HEK293 (cell line): ENCODE results near the gene LRP1B.

Experiments used
- CTCF ChIA-PET: fragments of 350-600 bp; formaldehyde crosslinking; extraction: SDS; loops from one replicate; lab custom pipeline; 2021; ENCODE audit warnings: antibody characterized with exemption; lab: Yijun Ruan, JAX
- POLR2A ChIA-PET: fragments of 300-600 bp; formaldehyde crosslinking; extraction: SDS; loops from one replicate; lab custom pipeline; 2020; ENCODE audit warnings: antibody characterized with exemption, inconsistent platforms; lab: Yijun Ruan, JAX
- H3K27ac ChIP-seq: fragments of 200-500 bp; sonication (Bioruptor generic); 2 replicates; pipeline ENCODE4 v1.5.1; 2014; ENCODE audit warnings: low read depth, low read length, control low read depth, inconsistent platforms; ENCODE audit errors: extremely low read depth
- H3K36me3 ChIP-seq, 2 experiments: fragments of 200-500 bp in 1 of 2; sonication (Bioruptor generic) in 1 of 2; 1 replicate in 1 of 2; 2 replicates in 1 of 2; pipeline ENCODE4 v1.5.1; 2014 to 2017; ENCODE audit warnings: inconsistent platforms in 2 of 2, low read length in 2 of 2; ENCODE audit not compliant: control insufficient read depth in 2 of 2, insufficient read depth in 1 of 2
- H3K4me1 ChIP-seq: fragments of 200-500 bp; sonication (Bioruptor generic); 2 replicates; pipeline ENCODE4 v1.5.1; 2014; ENCODE audit warnings: mild to moderate bottlenecking, low read length, inconsistent platforms; ENCODE audit not compliant: control insufficient read depth, insufficient read depth
- H3K4me3 ChIP-seq: 2 replicates; pipeline ENCODE4 v1.5.1; 2011; ENCODE audit warnings: low read depth, mild to moderate bottlenecking, control low read depth, low read length, moderate library complexity
- H3K9me3 ChIP-seq: fragments of 200-500 bp; sonication (Bioruptor generic); 2 replicates; pipeline ENCODE4 v1.5.1; 2014; ENCODE audit warnings: low read depth, low read length, inconsistent platforms; ENCODE audit not compliant: control insufficient read depth, insufficient read depth
- FEZF1 ChIP-seq: fragments of 450-650 bp; formaldehyde crosslinking; IDR thresholded peaks from 2 replicates; pipeline ENCODE4 v1.5.1; 2016; ENCODE audit warnings: missing biosample characterization, missing genetic modification characterization
- GLIS1 ChIP-seq: fragments of 450-650 bp; formaldehyde crosslinking; IDR thresholded peaks from 2 replicates; pipeline ENCODE4 v1.5.1; 2016; ENCODE audit warnings: missing biosample characterization, missing genetic modification characterization
- KLF7 ChIP-seq: fragments of 450-650 bp; formaldehyde crosslinking; IDR thresholded peaks from 2 replicates; pipeline ENCODE4 v1.5.1; 2016; ENCODE audit warnings: missing biosample characterization, missing genetic modification characterization, borderline replicate concordance
- KLF8 ChIP-seq: fragments of 450-650 bp; formaldehyde crosslinking; IDR thresholded peaks from 2 replicates; pipeline ENCODE4 v1.5.1; 2016; ENCODE audit warnings: missing biosample characterization, missing genetic modification characterization
- OSR2 ChIP-seq: fragments of 450-650 bp; formaldehyde crosslinking; IDR thresholded peaks from 2 replicates; pipeline ENCODE4 v1.5.1; 2016; ENCODE audit warnings: missing biosample characterization, missing genetic modification characterization
- YY2 ChIP-seq: fragments of 450-650 bp; formaldehyde crosslinking; IDR thresholded peaks from 2 replicates; pipeline ENCODE4 v1.5.1; 2016; ENCODE audit warnings: missing biosample characterization, missing genetic modification characterization
- ZFHX2 ChIP-seq: fragments of 450-650 bp; formaldehyde crosslinking; conservative IDR thresholded peaks from 2 replicates; pipeline ENCODE4 v1.5.1; 2016; ENCODE audit warnings: missing biosample characterization, missing genetic modification characterization
- ZNF175 ChIP-seq: fragments of 450-650 bp; formaldehyde crosslinking; IDR thresholded peaks from 2 replicates; pipeline ENCODE4 v1.5.1; 2016; ENCODE audit warnings: missing biosample characterization, missing genetic modification characterization
- ZNF24 ChIP-seq: fragments of 450-650 bp; formaldehyde crosslinking; IDR thresholded peaks from 2 replicates; pipeline ENCODE4 v1.5.1; 2016; ENCODE audit warnings: missing biosample characterization, missing genetic modification characterization
- ZNF391 ChIP-seq: fragments of 450-650 bp; formaldehyde crosslinking; IDR thresholded peaks from 2 replicates; pipeline ENCODE4 v1.5.1; 2016; ENCODE audit warnings: low read depth, missing biosample characterization, missing genetic modification characterization, borderline replicate concordance
- ZNF521 ChIP-seq: fragments of 450-650 bp; formaldehyde crosslinking; IDR thresholded peaks from 2 replicates; pipeline ENCODE4 v1.5.1; 2017; ENCODE audit warnings: missing biosample characterization, mild to moderate bottlenecking, missing genetic modification characterization
- ZNF529 ChIP-seq: fragments of 450-650 bp; formaldehyde crosslinking; IDR thresholded peaks from 2 replicates; pipeline ENCODE4 v1.5.1; 2017; ENCODE audit warnings: missing genetic modification characterization, missing biosample characterization; ENCODE audit not compliant: insufficient replicate concordance
- ZNF558 ChIP-seq: fragments of 450-650 bp; formaldehyde crosslinking; IDR thresholded peaks from 2 replicates; pipeline ENCODE4 v1.5.1; 2016; ENCODE audit warnings: missing biosample characterization, missing genetic modification characterization
- ZNF610 ChIP-seq: fragments of 450-650 bp; formaldehyde crosslinking; IDR thresholded peaks from 2 replicates; pipeline ENCODE4 v1.5.1; 2016; ENCODE audit warnings: missing biosample characterization, missing genetic modification characterization, borderline replicate concordance
- ZNF623 ChIP-seq: fragments of 450-650 bp; formaldehyde crosslinking; IDR thresholded peaks from 2 replicates; pipeline ENCODE4 v1.5.1; 2016; ENCODE audit warnings: missing biosample characterization, missing genetic modification characterization
- ZNF624 ChIP-seq: fragments of 450-650 bp; formaldehyde crosslinking; IDR thresholded peaks from 2 replicates; pipeline ENCODE4 v1.5.1; 2017; ENCODE audit warnings: missing biosample characterization, missing genetic modification characterization
- ZNF658 ChIP-seq: fragments of 450-650 bp; formaldehyde crosslinking; IDR thresholded peaks from 2 replicates; pipeline ENCODE4; 2016; ENCODE audit warnings: missing biosample characterization, missing genetic modification characterization
- TF ChIP-seq, protein P1 (sequence below): fragments of 450-650 bp; formaldehyde crosslinking; IDR thresholded peaks from 2 replicates; pipeline ENCODE4 v1.5.1; 2016; ENCODE audit warnings: missing biosample characterization, missing genetic modification characterization
- TF ChIP-seq, protein P2 (sequence below): fragments of 450-650 bp; formaldehyde crosslinking; conservative IDR thresholded peaks from 2 replicates; pipeline ENCODE4 v1.5.1; 2016; ENCODE audit warnings: low read depth, missing biosample characterization, missing genetic modification characterization
- TF ChIP-seq, protein P3 (sequence below): fragments of 450-650 bp; formaldehyde crosslinking; IDR thresholded peaks from 2 replicates; pipeline ENCODE4 v1.5.1; 2016; ENCODE audit warnings: missing biosample characterization, missing genetic modification characterization
- TF ChIP-seq, protein P4 (sequence below): IDR thresholded peaks from 2 replicates; pipeline ENCODE4 v1.6.1; 2011; ENCODE audit warnings: mild to moderate bottlenecking, low read depth, low read length, borderline replicate concordance
- TF ChIP-seq, protein P5 (sequence below): fragments of 450-650 bp; formaldehyde crosslinking; IDR thresholded peaks from 2 replicates; pipeline ENCODE4 v1.5.1; 2016; ENCODE audit warnings: missing biosample characterization, missing genetic modification characterization

The LRP1B gene

DNA sequence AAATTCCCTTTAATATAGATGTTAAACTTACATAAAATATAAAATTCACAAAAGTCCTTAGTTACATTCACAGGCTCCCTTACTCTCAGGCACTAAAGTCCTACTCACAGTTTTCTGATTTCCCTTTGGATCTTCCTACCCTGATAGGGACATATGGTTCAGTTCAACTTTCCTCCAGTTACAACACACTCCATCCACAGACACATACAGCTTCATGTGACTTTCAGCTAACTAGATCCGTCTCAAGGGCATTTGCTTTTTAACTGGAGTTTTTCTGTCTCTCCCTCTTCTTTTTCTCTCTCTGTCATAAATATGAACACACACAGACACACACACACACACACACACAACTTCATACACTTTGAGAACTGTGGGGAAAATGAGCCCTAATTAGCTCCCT, 419.2 kb downstream of the LRP1B start:
- no peak for TF ChIP-seq KLF7
- no peak for TF ChIP-seq ZNF175 (tag by site-specific recombination)
- TF ChIP-seq ZNF610 (tag by site-specific recombination): no peak
- no peak for TF ChIP-seq ZNF391 (tag by site-specific recombination)
- TF ChIP-seq, protein P1, sequence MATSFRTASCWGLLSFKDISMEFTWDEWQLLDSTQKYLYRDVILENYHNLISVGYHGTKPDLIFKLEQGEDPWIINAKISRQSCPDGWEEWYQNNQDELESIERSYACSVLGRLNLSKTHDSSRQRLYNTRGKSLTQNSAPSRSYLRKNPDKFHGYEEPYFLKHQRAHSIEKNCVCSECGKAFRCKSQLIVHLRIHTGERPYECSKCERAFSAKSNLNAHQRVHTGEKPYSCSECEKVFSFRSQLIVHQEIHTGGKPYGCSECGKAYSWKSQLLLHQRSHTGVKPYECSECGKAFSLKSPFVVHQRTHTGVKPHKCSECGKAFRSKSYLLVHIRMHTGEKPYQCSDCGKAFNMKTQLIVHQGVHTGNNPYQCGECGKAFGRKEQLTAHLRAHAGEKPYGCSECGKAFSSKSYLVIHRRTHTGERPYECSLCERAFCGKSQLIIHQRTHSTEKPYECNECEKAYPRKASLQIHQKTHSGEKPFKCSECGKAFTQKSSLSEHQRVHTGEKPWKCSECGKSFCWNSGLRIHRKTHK: no peak
- TF ChIP-seq OSR2: no peak
- no peak for TF ChIP-seq GLIS1 (tag by site-specific recombination)
- H3K4me3 ChIP-seq: no peak overlapping the region
- no peaks in the 10 kb centered on the region for H3K36me3 ChIP-seq
- no peaks in the 10 kb centered on the region for H3K4me1 ChIP-seq
- CTCF ChIA-PET: no interaction called here
- H3K27ac ChIP-seq: no peak overlapping the region
- POLR2A ChIA-PET: no interaction called here
- no peaks in the 10 kb centered on the region for H3K9me3 ChIP-seq

DNA sequence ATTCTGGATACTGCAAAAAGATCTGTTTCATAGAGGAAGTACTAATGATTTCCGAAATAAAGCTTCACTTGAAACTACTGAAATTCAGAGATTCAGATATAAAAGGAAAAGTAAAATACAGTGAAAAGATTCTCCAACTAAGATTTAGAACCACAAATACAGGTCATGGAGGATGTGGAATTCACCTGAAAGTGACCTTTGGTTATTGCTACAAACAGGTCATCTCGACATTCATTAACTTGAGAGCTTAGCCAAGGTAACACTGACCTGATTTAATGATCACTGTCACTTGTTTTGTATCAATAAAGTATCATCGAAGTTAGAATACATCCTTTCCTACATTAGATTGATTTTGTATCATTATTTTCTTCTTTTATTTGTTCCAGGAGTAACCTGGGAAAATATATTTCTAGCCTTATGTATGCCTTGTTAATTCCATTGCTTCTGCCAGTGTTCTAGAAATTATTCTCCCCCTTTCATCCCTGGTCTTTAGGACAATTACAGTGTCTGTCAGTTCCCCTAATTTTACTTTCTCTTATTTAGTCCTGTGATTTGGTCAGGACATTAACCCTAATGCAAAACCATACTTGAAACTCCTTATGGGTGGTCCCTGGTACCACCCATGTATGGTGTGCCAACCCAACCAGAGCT, 420.1 kb downstream of the LRP1B start:
- ChIA-PET CTCF (no interaction called here), POLR2A (no interaction called here)
- H3K36me3 ChIP-seq: no peaks in the 10 kb centered on the region

DNA sequence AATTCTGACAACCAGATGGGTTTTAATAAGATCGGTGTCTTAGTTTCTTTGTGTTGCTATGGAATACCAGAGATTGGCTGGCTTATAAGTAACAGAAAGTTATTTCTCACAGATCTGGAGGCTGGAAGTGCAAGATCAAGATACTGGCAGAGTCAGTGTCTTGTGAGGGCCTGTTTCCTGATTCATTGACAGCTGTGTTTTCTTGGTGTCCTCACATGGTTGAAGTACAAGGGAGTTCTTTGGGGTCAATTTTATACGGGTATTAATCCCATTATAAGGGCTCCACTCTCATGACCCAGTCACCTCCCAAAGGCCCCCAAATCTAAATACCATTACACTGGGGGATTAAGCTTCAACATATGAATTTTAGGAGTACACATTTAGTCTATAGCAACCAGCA, 421.1 kb downstream of the LRP1B start:
- Histone ChIP-seq H3K4me3 (no peak overlapping the region), H3K36me3 (no peaks in the 10 kb centered on the region), H3K9me3 (no peaks in the 10 kb centered on the region), H3K4me1 (no peaks in the 10 kb centered on the region), H3K27ac (no peak overlapping the region)
- CTCF ChIA-PET: no interaction called here
- POLR2A ChIA-PET: no interaction called here
- TF ChIP-seq ZNF623 (no peak), ZNF558 (tag by site-specific recombination) (no peak), ZNF24 (tag by site-specific recombination) (no peak), ZFHX2 (no peak), OSR2 (no peak), KLF8 (no peak), ZNF529 (tag by site-specific recombination) (no peak), FEZF1 (no peak), ZNF521 (no peak), GLIS1 (tag by site-specific recombination) (no peak), ZNF624 (tag by site-specific recombination) (no peak), YY2 (tag by site-specific recombination) (no peak)
- TF ChIP-seq, protein P2, sequence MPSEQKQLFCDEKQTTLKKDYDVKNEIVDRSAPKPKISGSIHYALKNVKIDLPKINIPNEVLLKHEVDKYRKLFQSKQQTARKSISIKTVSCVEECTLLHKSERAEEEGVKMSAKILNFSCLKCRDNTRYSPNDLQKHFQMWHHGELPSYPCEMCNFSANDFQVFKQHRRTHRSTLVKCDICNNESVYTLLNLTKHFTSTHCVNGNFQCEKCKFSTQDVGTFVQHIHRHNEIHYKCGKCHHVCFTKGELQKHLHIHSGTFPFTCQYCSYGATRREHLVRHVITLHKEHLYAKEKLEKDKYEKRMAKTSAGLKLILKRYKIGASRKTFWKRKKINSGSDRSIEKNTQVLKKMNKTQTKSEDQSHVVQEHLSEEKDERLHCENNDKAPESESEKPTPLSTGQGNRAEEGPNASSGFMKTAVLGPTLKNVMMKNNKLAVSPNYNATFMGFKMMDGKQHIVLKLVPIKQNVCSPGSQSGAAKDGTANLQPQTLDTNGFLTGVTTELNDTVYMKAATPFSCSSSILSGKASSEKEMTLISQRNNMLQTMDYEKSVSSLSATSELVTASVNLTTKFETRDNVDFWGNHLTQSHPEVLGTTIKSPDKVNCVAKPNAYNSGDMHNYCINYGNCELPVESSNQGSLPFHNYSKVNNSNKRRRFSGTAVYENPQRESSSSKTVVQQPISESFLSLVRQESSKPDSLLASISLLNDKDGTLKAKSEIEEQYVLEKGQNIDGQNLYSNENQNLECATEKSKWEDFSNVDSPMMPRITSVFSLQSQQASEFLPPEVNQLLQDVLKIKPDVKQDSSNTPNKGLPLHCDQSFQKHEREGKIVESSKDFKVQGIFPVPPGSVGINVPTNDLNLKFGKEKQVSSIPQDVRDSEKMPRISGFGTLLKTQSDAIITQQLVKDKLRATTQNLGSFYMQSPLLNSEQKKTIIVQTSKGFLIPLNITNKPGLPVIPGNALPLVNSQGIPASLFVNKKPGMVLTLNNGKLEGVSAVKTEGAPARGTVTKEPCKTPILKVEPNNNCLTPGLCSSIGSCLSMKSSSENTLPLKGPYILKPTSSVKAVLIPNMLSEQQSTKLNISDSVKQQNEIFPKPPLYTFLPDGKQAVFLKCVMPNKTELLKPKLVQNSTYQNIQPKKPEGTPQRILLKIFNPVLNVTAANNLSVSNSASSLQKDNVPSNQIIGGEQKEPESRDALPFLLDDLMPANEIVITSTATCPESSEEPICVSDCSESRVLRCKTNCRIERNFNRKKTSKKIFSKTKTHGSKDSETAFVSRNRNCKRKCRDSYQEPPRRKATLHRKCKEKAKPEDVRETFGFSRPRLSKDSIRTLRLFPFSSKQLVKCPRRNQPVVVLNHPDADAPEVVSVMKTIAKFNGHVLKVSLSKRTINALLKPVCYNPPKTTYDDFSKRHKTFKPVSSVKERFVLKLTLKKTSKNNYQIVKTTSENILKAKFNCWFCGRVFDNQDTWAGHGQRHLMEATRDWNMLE: no peak
- TF ChIP-seq, protein P3, sequence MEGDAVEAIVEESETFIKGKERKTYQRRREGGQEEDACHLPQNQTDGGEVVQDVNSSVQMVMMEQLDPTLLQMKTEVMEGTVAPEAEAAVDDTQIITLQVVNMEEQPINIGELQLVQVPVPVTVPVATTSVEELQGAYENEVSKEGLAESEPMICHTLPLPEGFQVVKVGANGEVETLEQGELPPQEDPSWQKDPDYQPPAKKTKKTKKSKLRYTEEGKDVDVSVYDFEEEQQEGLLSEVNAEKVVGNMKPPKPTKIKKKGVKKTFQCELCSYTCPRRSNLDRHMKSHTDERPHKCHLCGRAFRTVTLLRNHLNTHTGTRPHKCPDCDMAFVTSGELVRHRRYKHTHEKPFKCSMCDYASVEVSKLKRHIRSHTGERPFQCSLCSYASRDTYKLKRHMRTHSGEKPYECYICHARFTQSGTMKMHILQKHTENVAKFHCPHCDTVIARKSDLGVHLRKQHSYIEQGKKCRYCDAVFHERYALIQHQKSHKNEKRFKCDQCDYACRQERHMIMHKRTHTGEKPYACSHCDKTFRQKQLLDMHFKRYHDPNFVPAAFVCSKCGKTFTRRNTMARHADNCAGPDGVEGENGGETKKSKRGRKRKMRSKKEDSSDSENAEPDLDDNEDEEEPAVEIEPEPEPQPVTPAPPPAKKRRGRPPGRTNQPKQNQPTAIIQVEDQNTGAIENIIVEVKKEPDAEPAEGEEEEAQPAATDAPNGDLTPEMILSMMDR (tag by site-specific recombination): no peak
- TF ChIP-seq, protein P4, sequence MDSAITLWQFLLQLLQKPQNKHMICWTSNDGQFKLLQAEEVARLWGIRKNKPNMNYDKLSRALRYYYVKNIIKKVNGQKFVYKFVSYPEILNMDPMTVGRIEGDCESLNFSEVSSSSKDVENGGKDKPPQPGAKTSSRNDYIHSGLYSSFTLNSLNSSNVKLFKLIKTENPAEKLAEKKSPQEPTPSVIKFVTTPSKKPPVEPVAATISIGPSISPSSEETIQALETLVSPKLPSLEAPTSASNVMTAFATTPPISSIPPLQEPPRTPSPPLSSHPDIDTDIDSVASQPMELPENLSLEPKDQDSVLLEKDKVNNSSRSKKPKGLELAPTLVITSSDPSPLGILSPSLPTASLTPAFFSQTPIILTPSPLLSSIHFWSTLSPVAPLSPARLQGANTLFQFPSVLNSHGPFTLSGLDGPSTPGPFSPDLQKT: no peak
- TF ChIP-seq, protein P5, sequence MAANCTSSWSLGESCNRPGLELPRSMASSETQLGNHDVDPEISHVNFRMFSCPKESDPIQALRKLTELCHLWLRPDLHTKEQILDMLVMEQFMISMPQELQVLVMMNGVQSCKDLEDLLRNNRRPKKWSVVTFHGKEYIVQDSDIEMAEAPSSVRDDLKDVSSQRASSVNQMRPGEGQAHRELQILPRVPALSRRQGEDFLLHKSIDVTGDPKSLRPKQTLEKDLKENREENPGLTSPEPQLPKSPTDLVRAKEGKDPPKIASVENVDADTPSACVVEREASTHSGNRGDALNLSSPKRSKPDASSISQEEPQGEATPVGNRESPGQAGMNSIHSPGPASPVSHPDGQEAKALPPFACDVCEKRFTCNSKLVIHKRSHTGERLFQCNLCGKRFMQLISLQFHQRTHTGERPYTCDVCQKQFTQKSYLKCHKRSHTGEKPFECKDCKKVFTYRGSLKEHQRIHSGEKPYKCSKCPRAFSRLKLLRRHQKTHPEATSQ (tag by site-specific recombination): no peak

More for the DNA sequence above, 420.1 kb downstream of the LRP1B start:
- no peaks in the 10 kb centered on the region for H3K9me3 ChIP-seq
- TF ChIP-seq ZNF658 (tag by site-specific recombination): no peak
- H3K4me1 ChIP-seq: no peaks in the 10 kb centered on the region
- H3K27ac ChIP-seq: no peak overlapping the region
- no peak overlapping the region for H3K4me3 ChIP-seq
